Spleen (tissue), 11 donors: ENCODE measurements around the gene LTBP1. TPM values are rescaled to one million over a fixed set of nuclear protein-coding genes. Genes with fewer than 3 reads are reported as not detected.
"Not testable (repeated sequence)": the region's sequence is repeated elsewhere in the genome, so short reads cannot be mapped to it uniquely, and the experiment has no call there.

Source experiments
- DNase-seq: peaks from one replicate; pipeline ENCODE4 v3.0.0-alpha.2; 2020
- H3K27ac ChIP-seq, 8 donors: fragments of 200-600 bp; sonication (generic) in 7 of 8; 1 replicate in 4 of 8; 2 replicates in 4 of 8; pipeline versions ENCODE4 v1.5.0 to v1.8.0; 2016 to 2021; ENCODE audit warnings: inconsistent platforms in 4 of 8, mild to moderate bottlenecking in 4 of 8, moderate library complexity in 1 of 8
- H3K27me3 ChIP-seq, 7 donors: fragments of 200-600 bp; sonication (generic) in 6 of 7; replicated peaks in 1 of 7; 1 replicate in 4 of 7; 2 replicates in 3 of 7; pipeline versions ENCODE4 v1.5.0 to v1.8.0; 2016 to 2021; ENCODE audit warnings: inconsistent platforms in 3 of 7, mild to moderate bottlenecking in 1 of 7
- H3K36me3 ChIP-seq, 6 donors: fragments of 200-600 bp; sonication (generic) in 5 of 6; 1 replicate in 4 of 6; 2 replicates in 2 of 6; pipeline versions ENCODE4 v1.5.0 to v1.8.0; 2016 to 2021; ENCODE audit warnings: inconsistent platforms in 2 of 6
- H3K4me1 ChIP-seq, 6 donors: fragments of 200-600 bp; sonication (generic) in 5 of 6; 1 replicate in 3 of 6; 2 replicates in 3 of 6; pipeline versions ENCODE4 v1.5.0 to v1.8.0; 2016 to 2021; ENCODE audit warnings: inconsistent platforms in 3 of 6
- H3K4me3 ChIP-seq, 8 donors: fragments of 200-600 bp; sonication (generic) in 7 of 8; 1 replicate in 4 of 8; 2 replicates in 4 of 8; pipeline versions ENCODE4 v1.5.0 to v1.8.0; 2016 to 2021; ENCODE audit warnings: inconsistent platforms in 4 of 8, mild to moderate bottlenecking in 4 of 8, moderate library complexity in 2 of 8
- H3K9me3 ChIP-seq, 8 donors: fragments of 200-600 bp; sonication (generic) in 7 of 8; 1 replicate in 4 of 8; 2 replicates in 4 of 8; pipeline versions ENCODE4 v1.5.0 to v1.8.0; 2016 to 2021; ENCODE audit warnings: inconsistent platforms in 4 of 8
- POLR2A ChIP-seq, 3 donors: fragments of 450-650 bp; IDR thresholded peaks; one replicate each; pipeline ENCODE4 v1.5.1; 2017; ENCODE audit warnings: antibody characterized with exemption in 3 of 3, mild to moderate bottlenecking in 1 of 3
- POLR2AphosphoS5 ChIP-seq, 3 donors: sonication (generic); formaldehyde crosslinking; IDR thresholded peaks; one replicate each; pipeline ENCODE4 v1.5.1; 2017; ENCODE audit warnings: antibody characterized with exemption in 3 of 3
- WGBS, 5 donors: extraction: QIAGEN DNeasy Blood & Tissue Kit in 3 of 5; methylation state at CpG; one replicate each; pipeline versions ENCODE4 v1.1.5 to v1.1.7; 2013 to 2018; 5-methylcytosine and 5-hydroxymethylcytosine counted together
- intact Hi-C: fragments of 100-400 bp; cut with DNase I; formaldehyde crosslinking; loops from one replicate; pipeline ENCODE4 v1.15.0; 2023; ENCODE audit warnings: low total_unique reads
- polyA plus RNA-seq, 3 donors: library from polyadenylated mRNA; stranded (reverse); fragments of 200-250 nt; gene quantifications; one replicate each; pipeline ENCODE4 v1.2.1, GENCODE V29; 2013
- total RNA-seq, 7 donors: library from RNA; depleted of rRNA in 3 of 7; stranded (reverse); fragments of >200 nt in 3 of 7; fragmentation: NEBNext Ultra II Directional in 4 of 7; extraction: Animal tissue kit (Norgen Biotek cat#: 25700) in 4 of 7; gene quantifications; one replicate each; pipeline versions ENCODE4 v1.1.0 to v1.2.1, GENCODE V29; 2016 to 2021
- TF ChIP-seq, protein P1 (sequence below), 11 experiments: fragments of 200-600 bp in 7 of 11; fragments of 450-650 bp in 4 of 11; sonication (generic) in 4 of 11; IDR thresholded peaks in 8 of 11; conservative IDR thresholded peaks in 3 of 11; 1 replicate in 7 of 11; 2 replicates in 4 of 11; pipeline versions ENCODE4 v1.4.0 to v1.8.0; 2016 to 2021; ENCODE audit warnings: antibody characterized with exemption in 11 of 11, inconsistent platforms in 4 of 11, mild to moderate bottlenecking in 1 of 11
- donor health status: healthy with polysubstance abuse.
- donor health status: DM: no; HTN: no; CAD: no; lungs with moderate emphysema.
- donor health status: DM: no; HTN: no; CAD: no.
- donor health status: Bipolar disorder and iron deficiency.
- donor health status: healthy.
- donor health status: DM: no; HTN: no; CAD: no.
- donor health status: DM: yes; HTN: yes; CAD: no.

The LTBP1 gene
- total and polyA plus RNA-seq, 10 donors: 6.8 to 28.0 (median 13.3) TPM

- 70 to 97% (median 89%) methylated on average over 6 of the region's 6 CpGs for WGBS, 5 donors
- H3K27me3 ChIP-seq: no peaks in the 10 kb centered on the region
- H3K36me3 ChIP-seq: no peaks in the 10 kb centered on the region
- no peak for DNase-seq
- TF ChIP-seq POLR2A (IDR thresholded peaks at IDR 0.05): no peak
- TF ChIP-seq, protein P1, sequence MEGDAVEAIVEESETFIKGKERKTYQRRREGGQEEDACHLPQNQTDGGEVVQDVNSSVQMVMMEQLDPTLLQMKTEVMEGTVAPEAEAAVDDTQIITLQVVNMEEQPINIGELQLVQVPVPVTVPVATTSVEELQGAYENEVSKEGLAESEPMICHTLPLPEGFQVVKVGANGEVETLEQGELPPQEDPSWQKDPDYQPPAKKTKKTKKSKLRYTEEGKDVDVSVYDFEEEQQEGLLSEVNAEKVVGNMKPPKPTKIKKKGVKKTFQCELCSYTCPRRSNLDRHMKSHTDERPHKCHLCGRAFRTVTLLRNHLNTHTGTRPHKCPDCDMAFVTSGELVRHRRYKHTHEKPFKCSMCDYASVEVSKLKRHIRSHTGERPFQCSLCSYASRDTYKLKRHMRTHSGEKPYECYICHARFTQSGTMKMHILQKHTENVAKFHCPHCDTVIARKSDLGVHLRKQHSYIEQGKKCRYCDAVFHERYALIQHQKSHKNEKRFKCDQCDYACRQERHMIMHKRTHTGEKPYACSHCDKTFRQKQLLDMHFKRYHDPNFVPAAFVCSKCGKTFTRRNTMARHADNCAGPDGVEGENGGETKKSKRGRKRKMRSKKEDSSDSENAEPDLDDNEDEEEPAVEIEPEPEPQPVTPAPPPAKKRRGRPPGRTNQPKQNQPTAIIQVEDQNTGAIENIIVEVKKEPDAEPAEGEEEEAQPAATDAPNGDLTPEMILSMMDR (IDR thresholded peaks at IDR 0.05 in 8 of 11, conservative IDR thresholded peaks at IDR 0.05 in 3 of 11): no peak
- no peak for TF ChIP-seq POLR2AphosphoS5 (IDR thresholded peaks at IDR 0.05)
- no peak overlapping the region for H3K27ac ChIP-seq
- H3K9me3 ChIP-seq: peaks cover 0 to 34% (median 15%) of the 10 kb centered on the region in 8 donors
- intact Hi-C loops: no loop called here
- no peak overlapping the region for H3K4me3 ChIP-seq
- H3K4me1 ChIP-seq: peaks cover 0 to 3% (median 0%) of the 10 kb centered on the region in 6 donors
Measured at GRCh38 chr2:32976409-32977063, 29.8 kb downstream of the LTBP1 start.

DNA sequence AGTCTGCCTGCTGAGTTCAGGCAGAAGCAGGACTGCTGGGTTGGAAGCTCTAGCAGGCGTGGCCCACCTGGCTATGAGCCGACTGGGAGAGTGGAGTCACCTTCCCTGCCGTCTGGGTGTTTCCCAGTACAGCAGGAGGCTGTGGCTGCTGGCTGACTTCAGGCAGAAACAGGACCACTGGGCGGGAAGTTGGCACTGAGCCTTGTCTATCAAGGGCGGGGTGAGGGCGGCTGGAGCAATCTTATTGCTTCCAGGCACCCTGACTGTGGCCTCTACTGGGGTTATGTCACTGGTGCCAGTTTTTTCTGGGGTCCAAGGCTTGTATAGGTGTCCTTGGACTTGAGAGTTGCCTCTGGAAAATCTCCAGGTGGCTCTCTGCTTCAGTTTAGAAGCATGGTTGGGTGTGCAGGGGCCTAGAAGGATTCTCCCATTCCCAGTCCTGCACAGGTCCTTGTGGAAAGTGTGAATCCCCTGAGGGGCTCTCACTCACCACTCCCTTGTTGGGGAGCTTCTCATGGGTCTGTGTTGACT lies 30.5 kb downstream of the LTBP1 start:
- no peak overlapping the region for H3K4me3 ChIP-seq
- no peak for TF ChIP-seq POLR2AphosphoS5 (IDR thresholded peaks at IDR 0.05)
- TF ChIP-seq, protein P1 (IDR thresholded peaks at IDR 0.05 in 8 of 11, conservative IDR thresholded peaks at IDR 0.05 in 3 of 11): no peak
- no peak for TF ChIP-seq POLR2A (IDR thresholded peaks at IDR 0.05)
- H3K27me3 ChIP-seq: no peaks in the 10 kb centered on the region
- no peaks in the 10 kb centered on the region for H3K36me3 ChIP-seq
- peaks cover 0 to 3% (median 0%) of the 10 kb centered on the region in 6 donors for H3K4me1 ChIP-seq
- intact Hi-C loops: no loop called here
- peaks cover 0 to 37% (median 15%) of the 10 kb centered on the region in 8 donors for H3K9me3 ChIP-seq
- H3K27ac ChIP-seq: no peak overlapping the region
- WGBS, 5 donors: 65 to 80% (median 73%) methylated on average over 2 to 6 of the region's 6 CpGs
- no peak for DNase-seq

GRCh38 chr2:32981612-32982011 lies 34.9 kb downstream of the LTBP1 start:
- WGBS, 5 donors: 77 to 88% (median 86%) methylated on average over 4 of the region's 4 CpGs
- no peak overlapping the region for H3K27ac ChIP-seq
- no peak for DNase-seq
- H3K9me3 ChIP-seq: peaks cover 0 to 3% (median 0%) of the 10 kb centered on the region in 8 donors
- intact Hi-C loops: no loop called here
- no peak for TF ChIP-seq POLR2AphosphoS5 (IDR thresholded peaks at IDR 0.05)
- TF ChIP-seq, protein P1 (IDR thresholded peaks at IDR 0.05 in 8 of 11, conservative IDR thresholded peaks at IDR 0.05 in 3 of 11): no peak
- TF ChIP-seq POLR2A (IDR thresholded peaks at IDR 0.05): no peak
- peaks cover 0 to 6% (median 0%) of the 10 kb centered on the region in 7 donors for H3K27me3 ChIP-seq
- peaks cover 0 to 3% (median 0%) of the 10 kb centered on the region in 6 donors for H3K4me1 ChIP-seq
- no peaks in the 10 kb centered on the region for H3K36me3 ChIP-seq
- no peak overlapping the region for H3K4me3 ChIP-seq

- H3K27ac ChIP-seq, DNase-seq, intact Hi-C loops, H3K36me3 ChIP-seq, H3K27me3 ChIP-seq, H3K4me1 ChIP-seq, H3K9me3 ChIP-seq, H3K4me3 ChIP-seq: not testable (repeated sequence)
- WGBS, 5 donors: 81 to 97% (median 87%) methylated on average over 5 of the region's 5 CpGs
Measured at GRCh38 chr2:32983193-32983924, 36.6 kb downstream of the LTBP1 start.
